ENCODE measurements around the gene PTAFR.

DNA sequence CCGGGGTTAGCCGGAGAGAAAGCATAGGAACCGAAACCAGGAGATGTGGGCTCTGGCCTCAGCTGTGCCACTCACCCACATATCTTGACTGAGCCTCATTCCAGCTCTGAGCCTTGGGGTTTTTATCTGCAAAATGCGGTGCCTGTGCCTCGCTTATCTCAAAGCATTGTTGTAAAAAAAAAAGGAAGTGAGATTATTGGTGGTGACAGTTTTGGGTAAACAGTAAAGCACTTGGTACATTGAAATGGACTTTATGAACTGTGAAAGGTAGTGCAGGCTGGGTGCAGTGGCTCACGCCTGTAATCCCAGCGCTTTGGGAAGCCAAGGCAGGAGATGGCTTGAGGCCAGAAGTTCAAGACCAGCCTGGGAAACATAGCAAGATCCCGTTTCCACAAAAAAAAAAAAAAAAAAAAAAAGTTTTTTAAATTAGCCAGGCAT, 3.8 kb downstream of the PTAFR start:
- TF ChIP-seq, protein P1, sequence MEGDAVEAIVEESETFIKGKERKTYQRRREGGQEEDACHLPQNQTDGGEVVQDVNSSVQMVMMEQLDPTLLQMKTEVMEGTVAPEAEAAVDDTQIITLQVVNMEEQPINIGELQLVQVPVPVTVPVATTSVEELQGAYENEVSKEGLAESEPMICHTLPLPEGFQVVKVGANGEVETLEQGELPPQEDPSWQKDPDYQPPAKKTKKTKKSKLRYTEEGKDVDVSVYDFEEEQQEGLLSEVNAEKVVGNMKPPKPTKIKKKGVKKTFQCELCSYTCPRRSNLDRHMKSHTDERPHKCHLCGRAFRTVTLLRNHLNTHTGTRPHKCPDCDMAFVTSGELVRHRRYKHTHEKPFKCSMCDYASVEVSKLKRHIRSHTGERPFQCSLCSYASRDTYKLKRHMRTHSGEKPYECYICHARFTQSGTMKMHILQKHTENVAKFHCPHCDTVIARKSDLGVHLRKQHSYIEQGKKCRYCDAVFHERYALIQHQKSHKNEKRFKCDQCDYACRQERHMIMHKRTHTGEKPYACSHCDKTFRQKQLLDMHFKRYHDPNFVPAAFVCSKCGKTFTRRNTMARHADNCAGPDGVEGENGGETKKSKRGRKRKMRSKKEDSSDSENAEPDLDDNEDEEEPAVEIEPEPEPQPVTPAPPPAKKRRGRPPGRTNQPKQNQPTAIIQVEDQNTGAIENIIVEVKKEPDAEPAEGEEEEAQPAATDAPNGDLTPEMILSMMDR (IDR thresholded peaks at IDR 0.05): no peak
- TF ChIP-seq EZH2 (IDR thresholded peaks at IDR 0.05; ENCODE audit: borderline replicate concordance, insufficient read depth, low read depth, low read length, poor library complexity, severe bottlenecking): no peak

Data from B cell (primary cell).